ENCODE data around the gene STARD3. TPM values are rescaled to one million over a fixed set of nuclear protein-coding genes. Genes with fewer than 3 reads are reported as not detected.

The STARD3 gene
- total RNA-seq, 1 donor from 2014 or later, result 11.5 TPM

GRCh38 chr17:39700148-39700987, 63.4 kb downstream of the STARD3 start:
- Histone ChIP-seq H3K9ac (ENCODE audit: low read depth in 1 of 3, low read length in 3 of 3) (peak overlapping the region; percentile 77 to 88 (median 84)), H3K4me1 (ENCODE audit: control insufficient read depth in 3 of 3, insufficient read depth in 3 of 3, low read length in 3 of 3) (peaks cover 32 to 42% (median 35%) of the 10 kb centered on the region in 3 donors), H3K4me3 (ENCODE audit: low read length in 3 of 3) (peak overlapping the region; percentile 65 to 76 (median 75)), H3K36me3 (ENCODE audit: control insufficient read depth in 3 of 3, insufficient read depth in 3 of 3, low read length in 3 of 3) (peaks cover under 1 to 5% (median 1%) of the 10 kb centered on the region in 3 donors), H3K27me3 (ENCODE audit: control insufficient read depth in 3 of 3, insufficient read depth in 3 of 3, low read length in 3 of 3) (peaks cover 0 to 4% (median 0%) of the 10 kb centered on the region in 3 donors), H3K9me3 (ENCODE audit: control insufficient read depth in 3 of 3, low read length in 3 of 3) (no peaks in the 10 kb centered on the region), H3K27ac (ENCODE audit: low read depth, low read length) (peak overlapping the region; percentile 71)

- Histone ChIP-seq H3K9me3 (ENCODE audit: control insufficient read depth in 3 of 3, low read length in 3 of 3) (no peaks in the 10 kb centered on the region), H3K27ac (ENCODE audit: low read depth, low read length) (peak overlapping the region; percentile 71), H3K4me3 (ENCODE audit: low read length in 3 of 3) (peak overlapping the region; percentile 65 to 76 (median 75)), H3K36me3 (ENCODE audit: control insufficient read depth in 3 of 3, insufficient read depth in 3 of 3, low read length in 3 of 3) (no peaks in the 10 kb centered on the region), H3K9ac (ENCODE audit: low read depth in 1 of 3, low read length in 3 of 3) (peak overlapping the region; percentile 77 to 88 (median 84)), H3K4me1 (ENCODE audit: control insufficient read depth in 3 of 3, insufficient read depth in 3 of 3, low read length in 3 of 3) (peaks cover 40 to 50% (median 43%) of the 10 kb centered on the region in 3 donors), H3K27me3 (ENCODE audit: control insufficient read depth in 3 of 3, insufficient read depth in 3 of 3, low read length in 3 of 3) (peaks cover 0 to 4% (median 0%) of the 10 kb centered on the region in 3 donors)
Observed at GRCh38 chr17:39701012-39701783, 64.3 kb downstream of the STARD3 start.

- Histone ChIP-seq H3K9ac (ENCODE audit: low read depth in 1 of 3, low read length in 3 of 3) (peak overlapping the region; percentile 53 to 88 (median 59)), H3K27ac (ENCODE audit: low read depth, low read length) (no peak overlapping the region), H3K36me3 (ENCODE audit: control insufficient read depth in 3 of 3, insufficient read depth in 3 of 3, low read length in 3 of 3) (peaks cover under 1 to 4% (median 2%) of the 10 kb centered on the region in 3 donors), H3K4me3 (ENCODE audit: low read length in 3 of 3) (peak overlapping the region in 1 of 3 donors; percentile 76), H3K9me3 (ENCODE audit: control insufficient read depth in 3 of 3, low read length in 3 of 3) (no peaks in the 10 kb centered on the region), H3K4me1 (ENCODE audit: control insufficient read depth in 3 of 3, insufficient read depth in 3 of 3, low read length in 3 of 3) (peaks cover 43 to 57% (median 50%) of the 10 kb centered on the region in 3 donors), H3K27me3 (ENCODE audit: control insufficient read depth in 3 of 3, insufficient read depth in 3 of 3, low read length in 3 of 3) (peaks cover 0 to 4% (median 0%) of the 10 kb centered on the region in 3 donors)
Observed at GRCh38 chr17:39701784-39702422, 65.0 kb downstream of the STARD3 start.

- Histone ChIP-seq H3K27me3 (ENCODE audit: control insufficient read depth in 3 of 3, insufficient read depth in 3 of 3, low read length in 3 of 3) (peaks cover 0 to 4% (median 0%) of the 10 kb centered on the region in 3 donors), H3K4me1 (ENCODE audit: control insufficient read depth in 3 of 3, insufficient read depth in 3 of 3, low read length in 3 of 3) (peaks cover 43 to 65% (median 51%) of the 10 kb centered on the region in 3 donors), H3K9ac (ENCODE audit: low read depth in 1 of 3, low read length in 3 of 3) (peak overlapping the region in 1 of 3 donors; percentile 9), H3K4me3 (ENCODE audit: low read length in 3 of 3) (no peak overlapping the region), H3K36me3 (ENCODE audit: control insufficient read depth in 3 of 3, insufficient read depth in 3 of 3, low read length in 3 of 3) (peaks cover 7 to 14% (median 11%) of the 10 kb centered on the region in 3 donors), H3K27ac (ENCODE audit: low read depth, low read length) (peak overlapping the region; percentile 25), H3K9me3 (ENCODE audit: control insufficient read depth in 3 of 3, low read length in 3 of 3) (no peaks in the 10 kb centered on the region)
Observed at GRCh38 chr17:39702901-39703893, 66.3 kb downstream of the STARD3 start.

GRCh38 chr17:39703913-39704312, 67.0 kb downstream of the STARD3 start:
- H3K27ac ChIP-seq (ENCODE audit: low read depth, low read length), result peak overlapping the region; percentile 19
- H3K9ac ChIP-seq (ENCODE audit: low read depth in 1 of 3, low read length in 3 of 3), result no peak overlapping the region
- peaks cover 0 to 4% (median 0%) of the 10 kb centered on the region in 3 donors for H3K27me3 ChIP-seq (ENCODE audit: control insufficient read depth in 3 of 3, insufficient read depth in 3 of 3, low read length in 3 of 3)
- no peak overlapping the region for H3K4me3 ChIP-seq (ENCODE audit: low read length in 3 of 3)
- H3K36me3 ChIP-seq (ENCODE audit: control insufficient read depth in 3 of 3, insufficient read depth in 3 of 3, low read length in 3 of 3), result peaks cover 15 to 21% (median 18%) of the 10 kb centered on the region in 3 donors
- H3K9me3 ChIP-seq (ENCODE audit: control insufficient read depth in 3 of 3, low read length in 3 of 3), result no peaks in the 10 kb centered on the region
- H3K4me1 ChIP-seq (ENCODE audit: control insufficient read depth in 3 of 3, insufficient read depth in 3 of 3, low read length in 3 of 3), result peaks cover 43 to 65% (median 51%) of the 10 kb centered on the region in 3 donors

- H3K27me3 ChIP-seq (ENCODE audit: control insufficient read depth in 3 of 3, insufficient read depth in 3 of 3, low read length in 3 of 3), result peaks cover 0 to 4% (median 0%) of the 10 kb centered on the region in 3 donors
- H3K27ac ChIP-seq (ENCODE audit: low read depth, low read length), result peak overlapping the region; percentile 56
- peaks cover 39 to 62% (median 49%) of the 10 kb centered on the region in 3 donors for H3K4me1 ChIP-seq (ENCODE audit: control insufficient read depth in 3 of 3, insufficient read depth in 3 of 3, low read length in 3 of 3)
- H3K9me3 ChIP-seq (ENCODE audit: control insufficient read depth in 3 of 3, low read length in 3 of 3), result no peaks in the 10 kb centered on the region
- H3K4me3 ChIP-seq (ENCODE audit: low read length in 3 of 3), result peak overlapping the region in 1 of 3 donors; percentile 23
- H3K9ac ChIP-seq (ENCODE audit: low read depth in 1 of 3, low read length in 3 of 3), result peak overlapping the region; percentile 23 to 73 (median 51)
- peaks cover 25 to 31% (median 28%) of the 10 kb centered on the region in 3 donors for H3K36me3 ChIP-seq (ENCODE audit: control insufficient read depth in 3 of 3, insufficient read depth in 3 of 3, low read length in 3 of 3)
Observed at GRCh38 chr17:39704821-39705551, 68.0 kb downstream of the STARD3 start.

GRCh38 chr17:39705786-39706348, 68.9 kb downstream of the STARD3 start:
- peak overlapping the region; percentile 56 for H3K27ac ChIP-seq (ENCODE audit: low read depth, low read length)
- H3K9ac ChIP-seq (ENCODE audit: low read depth in 1 of 3, low read length in 3 of 3), result peak overlapping the region; percentile 23 to 73 (median 65)
- H3K27me3 ChIP-seq (ENCODE audit: control insufficient read depth in 3 of 3, insufficient read depth in 3 of 3, low read length in 3 of 3), result peaks cover 0 to 4% (median 0%) of the 10 kb centered on the region in 3 donors
- no peak overlapping the region for H3K4me3 ChIP-seq (ENCODE audit: low read length in 3 of 3)
- H3K9me3 ChIP-seq (ENCODE audit: control insufficient read depth in 3 of 3, low read length in 3 of 3), result no peaks in the 10 kb centered on the region
- peaks cover 33 to 40% (median 34%) of the 10 kb centered on the region in 3 donors for H3K36me3 ChIP-seq (ENCODE audit: control insufficient read depth in 3 of 3, insufficient read depth in 3 of 3, low read length in 3 of 3)
- peaks cover 39 to 62% (median 48%) of the 10 kb centered on the region in 3 donors for H3K4me1 ChIP-seq (ENCODE audit: control insufficient read depth in 3 of 3, insufficient read depth in 3 of 3, low read length in 3 of 3)

- no peaks in the 10 kb centered on the region for H3K9me3 ChIP-seq (ENCODE audit: control insufficient read depth in 3 of 3, low read length in 3 of 3)
- no peak overlapping the region for H3K27ac ChIP-seq (ENCODE audit: low read depth, low read length)
- no peak overlapping the region for H3K4me3 ChIP-seq (ENCODE audit: low read length in 3 of 3)
- peaks cover 34 to 57% (median 43%) of the 10 kb centered on the region in 3 donors for H3K4me1 ChIP-seq (ENCODE audit: control insufficient read depth in 3 of 3, insufficient read depth in 3 of 3, low read length in 3 of 3)
- peak overlapping the region in 2 of 3 donors; percentile 65 to 73 for H3K9ac ChIP-seq (ENCODE audit: low read depth in 1 of 3, low read length in 3 of 3)
- H3K36me3 ChIP-seq (ENCODE audit: control insufficient read depth in 3 of 3, insufficient read depth in 3 of 3, low read length in 3 of 3), result peaks cover 35 to 40% (median 35%) of the 10 kb centered on the region in 3 donors
- peaks cover 0 to 4% (median 0%) of the 10 kb centered on the region in 3 donors for H3K27me3 ChIP-seq (ENCODE audit: control insufficient read depth in 3 of 3, insufficient read depth in 3 of 3, low read length in 3 of 3)
Observed at GRCh38 chr17:39706383-39706782, 69.4 kb downstream of the STARD3 start.
